ENCODE results near the gene FJX1.

Gene FJX1

GRCh38 chr11:35606206-35606605, 12.1 kb upstream of the FJX1 start:
- DNase-seq (ENCODE audit: low read depth in 2 of 2): no peak

GRCh38 chr11:35608502-35608901, 9.8 kb upstream of the FJX1 start:
- no peak for DNase-seq (ENCODE audit: low read depth in 2 of 2)

GRCh38 chr11:35609656-35610055, 8.6 kb upstream of the FJX1 start:
- DNase-seq (ENCODE audit: low read depth in 2 of 2): no peak

DNA sequence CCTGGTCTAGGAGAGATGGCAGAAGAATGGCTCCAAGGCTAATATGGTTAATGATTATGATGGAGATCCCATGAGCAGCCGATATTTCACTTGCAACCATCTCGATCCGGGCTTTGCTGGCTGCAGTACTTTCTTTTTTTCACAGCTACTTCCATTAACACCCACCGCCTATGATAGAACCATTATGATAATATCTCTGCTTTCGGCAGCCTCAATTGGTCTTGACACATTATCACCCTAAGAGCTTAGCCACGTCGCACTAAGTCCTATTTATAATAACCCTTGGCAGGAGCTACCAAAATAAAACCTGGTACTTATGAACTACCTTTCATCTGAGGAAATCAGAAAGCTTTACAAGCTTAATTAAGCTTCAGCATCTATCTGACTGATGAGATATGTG, 7.6 kb upstream of the FJX1 start:
- no peak for DNase-seq (ENCODE audit: low read depth in 2 of 2)

- no peak for DNase-seq (ENCODE audit: low read depth in 2 of 2)
Observed at GRCh38 chr11:35611741-35612140, 6.5 kb upstream of the FJX1 start.

DNA sequence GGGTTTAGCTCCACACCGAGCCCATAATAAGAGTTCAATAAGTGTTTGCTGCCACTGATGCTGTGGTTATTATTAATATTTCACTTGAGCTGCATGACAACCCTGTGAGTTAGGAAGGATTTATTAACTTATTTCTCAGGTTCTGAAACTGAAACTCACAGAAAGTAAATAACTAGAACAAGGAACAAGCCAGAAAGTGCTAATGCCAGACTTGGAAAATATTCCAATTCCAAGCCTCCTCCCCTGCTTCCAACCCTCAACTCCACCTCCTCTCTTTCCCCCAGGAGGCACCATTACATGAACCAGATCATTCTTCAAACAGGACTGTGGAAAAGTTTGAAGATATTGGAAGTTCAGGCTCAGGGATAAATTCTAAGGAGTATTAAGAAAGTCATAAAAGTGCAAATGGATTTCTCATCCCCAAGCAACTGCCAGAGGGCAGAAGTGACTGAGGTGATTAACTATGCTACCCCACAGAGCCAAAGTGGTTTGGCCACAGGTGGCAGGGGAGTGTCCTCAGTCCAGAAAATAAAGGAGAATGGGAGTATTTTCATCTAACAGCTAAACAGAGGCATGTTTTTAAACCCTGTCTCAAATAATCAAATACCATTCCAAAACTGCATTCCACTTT, 3.2 kb upstream of the FJX1 start:
- DNase-seq (ENCODE audit: low read depth in 2 of 2): no peak

- no peak for DNase-seq (ENCODE audit: low read depth in 2 of 2)
Observed at GRCh38 chr11:35615921-35616900, 2.0 kb upstream of the FJX1 start.

DNA sequence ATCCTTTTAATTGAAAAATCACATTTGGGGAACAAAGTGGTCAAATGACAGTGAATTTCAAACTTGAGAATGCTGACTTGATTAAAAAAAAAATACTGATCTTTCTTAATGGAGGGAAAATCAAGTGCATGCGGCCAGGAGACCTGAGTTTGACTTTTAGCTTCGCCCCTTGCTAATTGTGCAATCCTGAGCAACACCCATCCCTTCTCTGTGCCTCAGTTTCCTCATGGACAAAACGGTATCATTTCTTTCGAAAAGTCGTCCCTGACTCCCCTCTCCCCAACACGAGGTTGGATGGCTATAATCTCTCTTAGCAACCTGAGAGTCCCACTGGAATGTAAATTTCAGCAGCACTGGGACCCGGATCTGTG, 959 bp upstream of the FJX1 start:
- no peak for DNase-seq (ENCODE audit: low read depth in 2 of 2)

DNA sequence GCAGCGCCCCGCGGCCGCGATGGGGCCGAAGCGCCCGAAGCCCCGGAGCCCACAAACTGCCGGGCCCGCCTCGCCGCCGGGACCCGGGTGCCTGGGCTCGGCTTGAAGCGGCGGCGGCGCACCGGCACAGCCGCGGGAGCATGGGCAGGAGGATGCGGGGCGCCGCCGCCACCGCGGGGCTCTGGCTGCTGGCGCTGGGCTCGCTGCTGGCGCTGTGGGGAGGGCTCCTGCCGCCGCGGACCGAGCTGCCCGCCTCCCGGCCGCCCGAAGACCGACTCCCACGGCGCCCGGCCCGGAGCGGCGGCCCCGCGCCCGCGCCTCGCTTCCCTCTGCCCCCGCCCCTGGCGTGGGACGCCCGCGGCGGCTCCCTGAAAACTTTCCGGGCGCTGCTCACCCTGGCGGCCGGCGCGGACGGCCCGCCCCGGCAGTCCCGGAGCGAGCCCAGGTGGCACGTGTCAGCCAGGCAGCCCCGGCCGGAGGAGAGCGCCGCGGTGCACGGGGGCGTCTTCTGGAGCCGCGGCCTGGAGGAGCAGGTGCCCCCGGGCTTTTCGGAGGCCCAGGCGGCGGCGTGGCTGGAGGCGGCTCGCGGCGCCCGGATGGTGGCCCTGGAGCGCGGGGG, 346 bp downstream of the FJX1 start:
- no peak for DNase-seq (ENCODE audit: low read depth in 2 of 2)

DNA sequence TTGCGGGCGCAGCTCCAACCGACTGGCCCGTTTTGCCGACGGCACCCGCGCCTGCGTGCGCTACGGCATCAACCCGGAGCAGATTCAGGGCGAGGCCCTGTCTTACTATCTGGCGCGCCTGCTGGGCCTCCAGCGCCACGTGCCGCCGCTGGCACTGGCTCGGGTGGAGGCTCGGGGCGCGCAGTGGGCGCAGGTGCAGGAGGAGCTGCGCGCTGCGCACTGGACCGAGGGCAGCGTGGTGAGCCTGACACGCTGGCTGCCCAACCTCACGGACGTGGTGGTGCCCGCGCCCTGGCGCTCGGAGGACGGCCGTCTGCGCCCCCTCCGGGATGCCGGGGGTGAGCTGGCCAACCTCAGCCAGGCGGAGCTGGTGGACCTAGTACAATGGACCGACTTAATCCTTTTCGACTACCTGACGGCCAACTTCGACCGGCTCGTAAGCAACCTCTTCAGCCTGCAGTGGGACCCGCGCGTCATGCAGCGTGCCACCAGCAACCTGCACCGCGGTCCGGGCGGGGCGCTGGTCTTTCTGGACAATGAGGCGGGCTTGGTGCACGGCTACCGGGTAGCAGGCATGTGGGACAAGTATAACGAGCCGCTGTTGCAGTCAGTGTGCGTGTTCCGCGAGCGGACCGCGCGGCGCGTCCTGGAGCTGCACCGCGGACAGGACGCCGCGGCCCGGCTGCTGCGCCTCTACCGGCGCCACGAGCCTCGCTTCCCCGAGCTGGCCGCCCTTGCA, 1.0 kb downstream of the FJX1 start:
- DNase-seq (ENCODE audit: low read depth in 2 of 2): no peak

- no peak for DNase-seq (ENCODE audit: low read depth in 2 of 2)
Observed at GRCh38 chr11:35619855-35620640, 1.8 kb downstream of the FJX1 start.

GRCh38 chr11:35620795-35621194, 2.5 kb downstream of the FJX1 start:
- no peak for DNase-seq (ENCODE audit: low read depth in 2 of 2)

GRCh38 chr11:35621620-35622019, 3.4 kb downstream of the FJX1 start:
- DNase-seq (ENCODE audit: low read depth in 2 of 2): no peak

DNA sequence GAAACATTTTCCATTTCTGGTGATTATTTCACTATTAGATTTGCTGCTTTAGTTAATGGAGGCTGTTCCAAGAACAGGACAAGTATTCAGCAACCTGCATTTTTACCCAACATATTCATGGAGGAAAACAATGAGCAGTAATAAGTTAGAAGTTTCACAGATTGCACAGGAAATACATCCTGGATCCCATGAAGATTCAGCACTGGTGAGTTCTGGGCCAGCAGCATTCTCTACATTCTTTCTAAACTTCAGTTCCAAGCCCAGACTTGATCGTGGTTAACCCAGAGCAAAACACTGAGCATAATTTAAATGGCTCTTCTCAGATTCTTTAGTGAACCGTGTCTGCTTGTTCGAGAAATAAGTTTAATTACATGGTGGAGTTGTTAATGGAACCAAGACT, 3.8 kb downstream of the FJX1 start:
- DNase-seq (ENCODE audit: low read depth in 2 of 2): no peak

DNA sequence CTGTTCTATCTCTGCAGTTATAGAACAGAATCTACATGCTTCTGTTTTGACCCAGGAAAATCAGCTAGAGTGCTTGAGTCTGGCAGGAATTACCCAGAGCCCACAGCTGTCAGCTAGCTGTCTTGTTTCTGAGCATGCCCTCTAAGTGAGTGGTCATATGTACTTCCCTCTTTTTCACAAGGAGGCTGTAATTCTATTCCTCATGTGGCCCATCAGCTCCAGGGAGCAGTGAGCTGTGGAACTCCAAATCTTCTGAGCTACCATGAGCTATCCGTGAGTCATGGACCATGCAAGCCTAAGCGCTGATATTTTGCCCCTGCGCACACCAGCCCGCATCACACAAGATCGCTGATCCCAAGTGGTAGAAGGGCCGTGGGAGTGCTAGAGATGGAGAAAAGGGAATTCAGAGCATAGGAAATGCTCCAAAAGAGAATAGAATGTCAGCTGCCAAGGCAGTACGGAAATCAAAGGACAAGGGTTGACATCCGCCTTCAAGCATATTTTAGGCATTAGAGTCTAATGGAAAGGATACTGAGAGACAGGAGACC, 5.4 kb downstream of the FJX1 start:
- no peak for DNase-seq (ENCODE audit: low read depth in 2 of 2)

DNA sequence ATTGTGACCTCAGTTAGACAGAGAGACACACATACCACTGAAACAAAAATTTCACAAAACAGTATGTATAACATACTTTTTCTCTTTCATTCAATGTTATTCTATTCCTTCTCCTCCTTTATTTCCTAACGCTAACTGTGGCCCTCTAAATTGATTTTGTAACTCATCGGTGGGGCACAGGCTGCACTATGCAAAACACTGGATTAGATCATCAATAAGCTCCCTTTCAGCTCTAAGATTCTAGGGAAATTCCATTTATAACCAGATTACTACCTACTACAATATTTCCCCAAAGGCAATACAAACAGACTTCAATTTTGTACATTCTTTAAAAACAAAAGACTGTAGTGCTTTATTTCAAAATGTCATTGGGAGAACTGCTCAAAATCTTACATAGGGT, 6.1 kb downstream of the FJX1 start:
- no peak for DNase-seq (ENCODE audit: low read depth in 2 of 2)

DNA sequence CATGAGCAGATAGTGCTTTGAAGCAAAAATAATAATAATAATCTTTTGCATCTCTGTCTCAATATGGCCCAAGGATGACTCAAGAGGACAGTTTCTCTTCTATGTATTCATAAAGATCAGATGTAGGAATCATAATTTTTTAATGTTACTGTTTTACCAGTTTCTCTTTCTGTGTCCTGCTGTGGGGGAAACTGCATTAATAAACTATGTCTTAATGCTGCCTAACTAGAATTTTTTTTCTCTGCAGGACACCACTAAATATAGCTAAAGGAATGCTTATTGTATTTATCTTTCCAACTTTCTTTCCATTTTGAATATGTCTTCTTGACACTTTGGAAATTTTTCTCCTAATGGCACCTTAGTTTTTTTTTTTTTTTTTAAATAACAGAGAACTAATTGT, 6.5 kb downstream of the FJX1 start:
- DNase-seq (ENCODE audit: low read depth in 2 of 2): no peak

- no peak for DNase-seq (ENCODE audit: low read depth in 2 of 2)
Observed at GRCh38 chr11:35626501-35626900, 8.2 kb downstream of the FJX1 start.

DNA sequence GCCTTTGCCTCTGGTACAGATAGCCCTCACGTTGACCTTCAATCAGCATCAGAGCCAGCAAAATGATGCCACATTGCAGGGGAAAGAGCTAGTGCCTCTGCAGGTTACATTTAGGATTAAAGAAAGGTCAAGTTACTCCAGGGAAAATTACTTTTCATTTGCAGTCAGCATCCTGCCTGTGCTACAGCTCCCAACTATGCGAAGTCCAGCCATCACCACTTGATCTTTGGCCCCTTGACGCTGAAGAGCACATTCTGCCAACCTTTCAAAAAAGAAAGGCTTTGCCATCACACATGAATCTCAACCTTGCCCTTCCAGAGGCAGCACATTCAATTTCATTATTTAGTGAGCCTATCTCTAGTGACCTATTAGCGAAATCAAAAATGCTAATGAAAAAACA, 11.3 kb downstream of the FJX1 start:
- DNase-seq (ENCODE audit: low read depth in 2 of 2): no peak

- DNase-seq (ENCODE audit: low read depth in 2 of 2): no peak
Observed at GRCh38 chr11:35629914-35630313, 11.7 kb downstream of the FJX1 start.

- no peak for DNase-seq (ENCODE audit: low read depth in 2 of 2)
Observed at GRCh38 chr11:35631891-35632290, 13.6 kb downstream of the FJX1 start.
